ENCODE results near the gene RNF212.
"Not testable (repeated sequence)": the region's sequence is repeated elsewhere in the genome, so short reads cannot be mapped to it uniquely, and the experiment has no call there.

The RNF212 gene

DNA sequence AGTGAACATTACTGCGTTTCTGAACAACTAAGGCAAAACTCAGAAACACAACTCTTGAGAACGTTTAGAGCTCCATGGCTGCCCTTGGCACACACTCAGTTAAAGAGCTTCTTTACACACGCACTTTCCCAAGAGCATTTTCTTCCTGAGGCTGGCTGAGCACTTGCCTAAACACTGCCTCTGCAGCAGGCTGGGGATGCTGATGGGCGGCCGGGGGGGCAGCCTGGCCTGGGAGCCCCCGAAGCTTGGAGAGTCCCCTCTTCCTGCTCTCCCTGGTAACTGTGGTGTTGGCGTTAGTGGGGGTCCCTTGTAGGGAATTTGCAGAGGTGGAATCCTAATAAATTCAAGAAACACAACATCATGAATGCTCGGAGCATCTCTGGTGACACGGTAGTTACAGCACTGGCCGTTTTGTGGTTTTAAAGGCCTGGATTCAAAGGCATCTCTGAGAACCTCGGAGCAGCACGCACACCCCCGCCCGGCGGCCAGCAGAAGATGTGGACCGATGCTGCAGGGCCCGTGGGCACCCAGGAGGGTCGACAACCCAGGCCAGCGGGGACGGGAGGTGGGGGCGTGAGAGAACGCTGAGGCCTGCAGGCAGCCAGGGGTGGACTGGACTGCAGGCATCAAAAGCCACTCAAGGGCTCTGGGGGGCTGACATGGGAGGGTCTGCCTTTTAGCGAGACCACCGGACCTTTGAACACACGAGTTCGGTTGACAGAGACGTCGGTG is 56.5 kb downstream of the RNF212 start:
- TF ChIP-seq, protein P1, sequence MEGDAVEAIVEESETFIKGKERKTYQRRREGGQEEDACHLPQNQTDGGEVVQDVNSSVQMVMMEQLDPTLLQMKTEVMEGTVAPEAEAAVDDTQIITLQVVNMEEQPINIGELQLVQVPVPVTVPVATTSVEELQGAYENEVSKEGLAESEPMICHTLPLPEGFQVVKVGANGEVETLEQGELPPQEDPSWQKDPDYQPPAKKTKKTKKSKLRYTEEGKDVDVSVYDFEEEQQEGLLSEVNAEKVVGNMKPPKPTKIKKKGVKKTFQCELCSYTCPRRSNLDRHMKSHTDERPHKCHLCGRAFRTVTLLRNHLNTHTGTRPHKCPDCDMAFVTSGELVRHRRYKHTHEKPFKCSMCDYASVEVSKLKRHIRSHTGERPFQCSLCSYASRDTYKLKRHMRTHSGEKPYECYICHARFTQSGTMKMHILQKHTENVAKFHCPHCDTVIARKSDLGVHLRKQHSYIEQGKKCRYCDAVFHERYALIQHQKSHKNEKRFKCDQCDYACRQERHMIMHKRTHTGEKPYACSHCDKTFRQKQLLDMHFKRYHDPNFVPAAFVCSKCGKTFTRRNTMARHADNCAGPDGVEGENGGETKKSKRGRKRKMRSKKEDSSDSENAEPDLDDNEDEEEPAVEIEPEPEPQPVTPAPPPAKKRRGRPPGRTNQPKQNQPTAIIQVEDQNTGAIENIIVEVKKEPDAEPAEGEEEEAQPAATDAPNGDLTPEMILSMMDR (conservative IDR thresholded peaks at IDR 0.05): no peak
- TF ChIP-seq ZFX (IDR thresholded peaks at IDR 0.05): no peak
- H3K27ac ChIP-seq: no peak overlapping the region; the same call in 1 of the 2 replicates

DNA sequence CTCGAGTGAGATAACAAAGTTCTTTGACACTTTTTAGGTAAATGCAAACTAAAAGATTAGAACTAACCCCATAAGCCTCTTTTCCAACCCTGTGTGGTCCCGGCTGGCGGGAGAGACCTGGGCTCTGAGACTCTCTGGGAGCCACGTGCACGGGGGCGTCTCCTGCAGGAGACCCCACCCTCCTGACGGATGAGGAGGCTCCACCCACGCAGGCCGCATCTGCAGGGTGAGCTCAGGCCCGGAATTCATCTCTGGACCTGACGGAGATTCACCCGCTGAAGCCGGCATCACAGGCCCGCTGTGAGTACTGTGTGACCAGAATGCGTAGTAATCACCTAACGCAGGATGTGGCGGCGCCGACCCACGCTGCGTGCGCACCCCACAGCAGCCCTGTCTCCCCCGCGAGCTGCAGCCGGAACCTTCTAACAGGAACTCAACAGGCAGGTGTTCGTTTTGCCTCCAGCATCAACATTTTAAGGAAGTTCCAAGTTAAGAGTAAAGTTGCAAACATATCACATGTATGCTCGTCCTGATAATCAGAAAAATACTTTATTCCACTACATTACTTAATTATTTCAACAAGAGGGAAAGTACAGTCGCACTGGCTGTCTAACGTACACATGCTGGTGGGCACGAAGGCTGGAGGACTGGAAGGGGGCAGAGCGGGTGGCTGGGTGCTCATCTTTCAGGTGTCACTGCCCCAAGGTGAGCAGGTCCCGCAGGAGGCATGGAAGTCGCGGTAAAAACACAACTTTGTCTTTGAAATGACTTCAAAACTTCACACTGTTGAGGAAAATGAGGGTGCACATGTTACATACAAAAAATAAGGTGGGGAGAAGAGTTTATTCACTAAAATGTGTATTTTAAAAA is 57.4 kb downstream of the RNF212 start:
- H3K27ac ChIP-seq: no peak overlapping the region
- TF ChIP-seq ZFX (IDR thresholded peaks at IDR 0.05): no peak
- TF ChIP-seq, protein P1 (conservative IDR thresholded peaks at IDR 0.05): no peak

DNA sequence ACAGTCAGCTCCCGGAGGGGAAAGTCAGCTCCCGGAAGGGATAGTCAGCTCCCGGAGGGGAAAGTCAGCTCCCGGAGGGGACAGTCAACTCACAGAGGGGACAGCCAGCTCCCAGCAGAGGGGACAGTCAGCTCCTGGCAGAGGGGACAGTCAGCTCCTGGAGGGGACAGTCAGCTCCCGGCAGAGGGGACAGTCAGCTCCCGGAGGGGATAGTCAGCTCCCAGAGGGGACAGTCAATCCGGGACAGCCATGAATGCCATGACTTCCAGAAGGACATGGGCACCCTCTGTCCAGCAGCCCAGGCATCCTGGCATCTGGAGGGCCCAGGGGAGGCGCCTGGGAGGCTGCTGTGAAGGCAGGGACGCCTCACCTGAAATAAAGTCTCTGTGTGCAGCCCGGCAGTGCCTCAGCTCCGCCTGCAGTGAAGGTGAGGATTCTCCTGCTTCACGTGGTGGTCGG is 58.1 kb downstream of the RNF212 start:
- not testable (repeated sequence) for H3K27ac ChIP-seq

DNA sequence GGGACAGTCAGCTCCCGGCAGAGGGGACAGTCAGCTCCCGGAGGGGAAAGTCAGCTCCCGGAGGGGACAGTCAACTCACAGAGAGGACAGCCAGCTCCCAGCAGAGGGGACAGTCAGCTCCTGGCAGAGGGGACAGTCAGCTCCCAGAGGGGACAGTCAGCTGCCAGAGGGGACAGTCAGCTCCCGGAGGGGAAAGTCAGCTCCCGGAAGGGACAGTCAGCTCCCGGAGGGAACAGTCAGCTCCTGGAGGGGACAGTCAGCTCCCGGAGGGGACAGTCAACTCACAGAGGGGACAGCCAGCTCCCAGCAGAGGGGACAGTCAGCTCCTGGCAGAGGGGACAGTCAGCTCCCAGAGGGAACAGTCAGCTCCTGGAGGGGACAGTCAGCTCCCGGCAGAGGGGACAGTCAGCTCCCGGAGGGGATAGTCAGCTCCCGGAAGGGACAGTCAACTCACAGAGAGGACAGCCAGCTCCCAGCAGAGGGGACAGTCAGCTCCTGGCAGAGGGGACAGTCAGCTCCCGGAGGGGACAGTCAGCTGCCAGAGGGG is 58.6 kb downstream of the RNF212 start:
- not testable (repeated sequence) for H3K27ac ChIP-seq

DNA sequence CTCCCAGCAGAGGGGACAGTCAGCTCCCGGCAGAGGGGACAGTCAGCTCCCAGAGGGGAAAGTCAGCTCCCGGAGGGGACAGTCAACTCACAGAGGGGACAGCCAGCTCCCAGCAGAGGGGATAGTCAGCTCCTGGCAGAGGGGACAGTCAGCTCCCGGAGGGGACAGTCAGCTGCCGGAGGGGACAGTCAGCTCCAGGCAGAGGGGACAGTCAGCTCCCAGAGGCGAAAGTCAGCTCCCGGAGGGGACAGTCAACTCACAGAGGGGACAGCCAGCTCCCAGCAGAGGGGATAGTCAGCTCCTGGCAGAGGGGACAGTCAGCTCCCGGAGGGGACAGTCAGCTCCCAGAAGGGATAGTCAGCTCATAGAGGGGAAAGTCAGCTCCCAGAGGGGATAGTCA is 59.5 kb downstream of the RNF212 start:
- not testable (repeated sequence) for H3K27ac ChIP-seq

DNA sequence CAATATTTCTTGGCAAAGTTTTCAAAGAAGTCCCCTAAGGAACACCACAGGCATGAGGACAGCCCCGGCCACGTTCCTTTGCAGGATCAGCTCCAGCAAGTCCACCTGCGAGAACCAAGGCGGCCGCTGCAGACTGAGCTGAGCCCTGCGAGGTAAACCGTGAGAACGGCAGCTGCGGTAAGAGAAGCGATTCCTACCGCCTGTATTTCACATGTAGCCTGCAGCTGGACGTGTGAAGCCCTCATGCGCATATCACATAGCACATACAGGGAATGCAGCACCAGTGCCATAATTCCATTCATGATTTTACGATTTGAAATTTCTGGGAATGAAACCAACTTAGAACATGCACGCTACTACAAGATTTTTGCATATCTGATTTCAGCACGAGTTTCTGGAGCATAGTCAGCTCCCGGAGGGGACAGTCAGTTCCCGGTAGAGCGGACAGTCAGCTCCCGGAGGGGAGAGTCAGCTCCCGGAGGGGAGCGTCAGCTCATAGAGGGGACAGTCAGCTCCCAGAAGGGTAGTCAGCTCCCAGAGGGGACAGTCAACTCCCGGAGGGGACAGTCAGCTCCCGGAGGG is 60.2 kb downstream of the RNF212 start:
- no peak overlapping the region for H3K27ac ChIP-seq
- no peak for TF ChIP-seq ZFX (IDR thresholded peaks at IDR 0.05)
- TF ChIP-seq, protein P1 (conservative IDR thresholded peaks at IDR 0.05): no peak

DNA sequence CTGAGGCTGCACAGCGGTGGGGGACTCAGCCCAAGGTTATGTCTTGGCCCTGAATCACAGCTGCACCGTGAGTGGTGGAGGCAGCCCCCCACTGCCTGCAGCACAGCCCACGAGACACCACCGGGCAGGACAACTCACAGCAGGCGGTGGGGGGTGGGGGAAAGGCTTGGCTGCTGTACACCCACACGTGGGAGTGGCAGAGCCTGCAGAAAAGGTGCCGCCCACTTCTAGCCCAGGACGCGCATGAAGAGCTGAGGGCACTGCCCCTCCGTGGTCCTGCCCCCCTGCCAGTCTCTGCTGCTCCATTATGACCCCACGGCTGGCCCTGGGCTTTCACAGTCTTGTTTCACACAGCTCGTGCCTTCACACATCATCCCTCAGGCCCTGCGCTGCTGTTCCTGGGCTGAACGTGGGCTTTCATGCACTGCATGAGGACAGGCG is 61.1 kb downstream of the RNF212 start:
- no peak overlapping the region for H3K27ac ChIP-seq
- no peak for TF ChIP-seq ZFX (IDR thresholded peaks at IDR 0.05)
- TF ChIP-seq, protein P1 (conservative IDR thresholded peaks at IDR 0.05): no peak

DNA sequence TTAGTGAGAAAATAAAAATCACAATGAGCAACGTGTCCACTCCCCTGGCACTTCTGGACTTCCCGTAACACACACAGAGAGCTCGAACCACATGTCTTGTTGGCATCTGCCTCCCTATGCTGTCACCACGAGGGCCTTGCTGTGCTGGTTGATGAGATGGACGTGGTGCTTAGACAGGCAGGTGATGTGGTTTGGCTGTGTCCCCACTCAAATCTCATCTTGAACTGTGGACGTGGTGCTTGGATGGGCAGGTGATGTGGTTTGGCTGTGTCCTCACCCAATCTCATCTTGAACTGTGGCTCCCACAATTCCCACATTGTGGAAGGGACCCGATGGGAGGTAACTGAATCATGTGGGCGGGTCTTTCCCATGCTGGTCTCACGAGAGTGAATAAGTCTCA is 61.9 kb downstream of the RNF212 start:
- TF ChIP-seq, protein P1 (conservative IDR thresholded peaks at IDR 0.05): no peak
- TF ChIP-seq ZFX (IDR thresholded peaks at IDR 0.05): no peak
- no peak overlapping the region for H3K27ac ChIP-seq
